ENCODE measurements around the gene BCR.

BCR gene

DNA sequence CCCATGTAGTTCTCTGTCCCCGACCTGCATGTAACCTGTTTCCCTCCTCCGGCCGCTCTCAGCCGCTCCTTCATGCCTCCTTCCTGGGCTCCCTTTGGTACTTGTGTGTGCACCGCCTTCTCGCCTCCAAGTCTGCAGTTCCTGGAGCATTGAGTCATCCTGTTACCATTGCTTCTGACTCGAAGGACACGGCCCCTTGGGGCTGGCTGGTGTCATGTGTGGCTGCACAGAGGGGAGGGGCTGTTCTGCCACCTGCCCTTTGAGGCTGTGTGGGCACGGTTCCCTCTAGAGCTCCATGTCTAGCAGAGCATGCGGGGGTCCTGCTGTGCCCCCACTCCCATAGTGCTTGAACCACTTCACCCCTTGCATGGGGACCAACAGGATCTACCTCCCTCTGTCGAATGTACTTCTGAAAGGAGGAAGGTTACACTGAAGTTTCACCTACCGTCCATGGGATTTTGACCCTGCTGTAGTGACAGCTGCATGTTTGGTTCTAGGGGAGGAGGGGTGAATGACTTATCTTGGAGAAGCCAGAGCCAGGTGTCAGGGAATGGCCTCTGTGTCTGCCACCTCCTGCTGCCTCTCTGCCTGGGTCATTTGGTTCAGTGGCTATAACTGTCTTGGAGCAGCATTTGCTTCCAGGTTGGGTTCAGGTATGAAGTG, 39.6 kb downstream of the BCR start:
- Histone ChIP-seq H3K27me3 (ENCODE audit: low read length) (no peaks in the 10 kb centered on the region), H3K36me3 (ENCODE audit: low read length) (no peaks in the 10 kb centered on the region), H4K20me1 (ENCODE audit: low read depth, low read length) (no peaks in the 10 kb centered on the region), H3K4me3 (ENCODE audit: insufficient read depth, low read length, poor library complexity, severe bottlenecking) (no peak overlapping the region), H3F3A (ENCODE audit: insufficient read depth) (no peaks in the 10 kb centered on the region), H2AFZ (ENCODE audit: low read depth, low read length, severe bottlenecking) (no peak overlapping the region), H3K79me2 (ENCODE audit: insufficient read depth, low read length) (no peaks in the 10 kb centered on the region), H3K9me3 (ENCODE audit: insufficient read depth, low read length) (no peaks in the 10 kb centered on the region), H3K4me2 (ENCODE audit: low read depth, low read length, poor library complexity, severe bottlenecking) (no peak overlapping the region), H3K27ac (ENCODE audit: low read depth, low read length) (no peak overlapping the region), H3K9ac (ENCODE audit: low read length) (no peak overlapping the region), H3K9me2 (replicated peaks; ENCODE audit: insufficient read depth, low read length) (no peaks in the 10 kb centered on the region)
- TF ChIP-seq EZH2phosphoT487 (conservative IDR thresholded peaks at IDR 0.05; ENCODE audit: low read length): no peak
- TF ChIP-seq, protein P1, sequence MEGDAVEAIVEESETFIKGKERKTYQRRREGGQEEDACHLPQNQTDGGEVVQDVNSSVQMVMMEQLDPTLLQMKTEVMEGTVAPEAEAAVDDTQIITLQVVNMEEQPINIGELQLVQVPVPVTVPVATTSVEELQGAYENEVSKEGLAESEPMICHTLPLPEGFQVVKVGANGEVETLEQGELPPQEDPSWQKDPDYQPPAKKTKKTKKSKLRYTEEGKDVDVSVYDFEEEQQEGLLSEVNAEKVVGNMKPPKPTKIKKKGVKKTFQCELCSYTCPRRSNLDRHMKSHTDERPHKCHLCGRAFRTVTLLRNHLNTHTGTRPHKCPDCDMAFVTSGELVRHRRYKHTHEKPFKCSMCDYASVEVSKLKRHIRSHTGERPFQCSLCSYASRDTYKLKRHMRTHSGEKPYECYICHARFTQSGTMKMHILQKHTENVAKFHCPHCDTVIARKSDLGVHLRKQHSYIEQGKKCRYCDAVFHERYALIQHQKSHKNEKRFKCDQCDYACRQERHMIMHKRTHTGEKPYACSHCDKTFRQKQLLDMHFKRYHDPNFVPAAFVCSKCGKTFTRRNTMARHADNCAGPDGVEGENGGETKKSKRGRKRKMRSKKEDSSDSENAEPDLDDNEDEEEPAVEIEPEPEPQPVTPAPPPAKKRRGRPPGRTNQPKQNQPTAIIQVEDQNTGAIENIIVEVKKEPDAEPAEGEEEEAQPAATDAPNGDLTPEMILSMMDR (IDR thresholded peaks at IDR 0.05; ENCODE audit: insufficient read depth, low read length, poor library complexity, severe bottlenecking): no peak

DNA sequence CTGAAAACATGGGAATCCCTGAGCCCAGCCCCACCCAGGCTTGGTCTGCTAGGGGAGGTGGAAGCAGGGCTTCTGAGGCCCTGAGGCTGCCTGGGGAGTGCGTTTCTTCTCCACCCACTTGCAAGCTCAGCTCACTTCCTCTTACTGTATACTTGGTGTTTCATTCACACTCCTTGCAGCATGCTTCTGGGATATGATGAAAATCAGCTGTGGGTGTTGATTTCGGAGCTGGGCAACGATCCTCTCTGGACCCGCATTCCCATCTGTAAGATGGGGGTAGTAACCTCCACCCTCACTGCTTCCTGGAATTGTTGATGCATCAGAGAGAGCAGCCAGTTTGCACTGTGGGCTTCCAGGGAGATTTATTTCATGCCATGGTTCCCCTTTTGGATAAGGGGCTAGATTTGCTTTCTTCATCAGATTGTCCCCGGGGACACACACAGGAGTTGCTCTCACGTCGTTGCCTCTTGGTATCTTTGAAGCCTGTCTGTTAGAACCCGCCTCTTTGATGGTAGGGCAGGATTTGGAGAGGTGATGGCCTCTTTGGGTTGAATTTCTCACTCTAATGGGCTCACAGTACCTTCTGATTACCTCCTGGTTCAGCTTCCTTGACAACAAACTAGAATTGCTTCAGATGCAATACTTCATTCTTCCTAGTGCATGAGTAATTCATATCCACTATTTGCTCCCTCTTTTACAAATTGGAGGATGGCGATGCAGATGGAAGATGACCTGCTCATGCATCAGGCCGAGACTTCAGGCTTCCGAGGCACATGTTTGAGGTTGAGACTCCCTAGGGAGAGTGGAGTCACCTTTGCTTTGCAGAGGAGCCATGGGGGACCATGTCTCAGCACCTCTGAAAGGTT, 40.4 kb downstream of the BCR start:
- no peak overlapping the region for H3K4me3 ChIP-seq (ENCODE audit: insufficient read depth, low read length, poor library complexity, severe bottlenecking)
- no peaks in the 10 kb centered on the region for H3F3A ChIP-seq (ENCODE audit: insufficient read depth)
- H3K36me3 ChIP-seq (ENCODE audit: low read length): no peaks in the 10 kb centered on the region
- no peaks in the 10 kb centered on the region for H4K20me1 ChIP-seq (ENCODE audit: low read depth, low read length)
- H3K27me3 ChIP-seq (ENCODE audit: low read length): no peaks in the 10 kb centered on the region
- no peaks in the 10 kb centered on the region for H3K79me2 ChIP-seq (ENCODE audit: insufficient read depth, low read length)
- no peak overlapping the region for H3K27ac ChIP-seq (ENCODE audit: low read depth, low read length)
- no peak overlapping the region for H2AFZ ChIP-seq (ENCODE audit: low read depth, low read length, severe bottlenecking)
- TF ChIP-seq, protein P1 (IDR thresholded peaks at IDR 0.05; ENCODE audit: insufficient read depth, low read length, poor library complexity, severe bottlenecking): no peak
- TF ChIP-seq EZH2phosphoT487 (conservative IDR thresholded peaks at IDR 0.05; ENCODE audit: low read length): no peak
- no peaks in the 10 kb centered on the region for H3K9me3 ChIP-seq (ENCODE audit: insufficient read depth, low read length)
- no peaks in the 10 kb centered on the region for H3K9me2 ChIP-seq (replicated peaks; ENCODE audit: insufficient read depth, low read length)
- no peak overlapping the region for H3K9ac ChIP-seq (ENCODE audit: low read length)
- no peak overlapping the region for H3K4me2 ChIP-seq (ENCODE audit: low read depth, low read length, poor library complexity, severe bottlenecking)

DNA sequence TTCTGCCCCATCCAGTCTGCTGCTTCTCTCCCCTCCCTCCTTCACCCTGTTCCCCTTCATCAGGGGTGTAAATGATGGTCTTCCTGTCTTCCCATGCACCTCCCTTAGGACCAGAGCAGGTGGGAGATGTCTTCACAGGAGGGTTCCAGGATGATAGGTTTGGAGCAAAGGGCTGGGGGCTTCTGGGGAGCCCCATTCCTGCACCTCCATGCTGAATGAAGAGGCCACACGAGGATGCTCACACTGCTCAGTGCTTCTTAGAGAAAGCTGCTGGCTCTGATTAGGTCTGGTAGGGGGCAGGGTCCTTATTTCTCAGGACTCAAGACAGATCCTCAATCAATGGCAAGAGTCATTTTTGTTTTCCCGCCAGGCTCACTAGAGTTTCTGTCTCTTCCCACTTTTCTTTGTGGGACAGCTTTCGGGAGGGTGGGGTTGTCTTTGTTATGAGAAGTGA, 41.1 kb downstream of the BCR start:
- Histone ChIP-seq H4K20me1 (ENCODE audit: low read depth, low read length) (no peaks in the 10 kb centered on the region), H3K9me3 (ENCODE audit: insufficient read depth, low read length) (no peaks in the 10 kb centered on the region), H3K27ac (ENCODE audit: low read depth, low read length) (no peak overlapping the region), H3K4me3 (ENCODE audit: insufficient read depth, low read length, poor library complexity, severe bottlenecking) (no peak overlapping the region), H3K27me3 (ENCODE audit: low read length) (no peaks in the 10 kb centered on the region), H3K36me3 (ENCODE audit: low read length) (no peaks in the 10 kb centered on the region), H3F3A (ENCODE audit: insufficient read depth) (no peaks in the 10 kb centered on the region), H3K9me2 (replicated peaks; ENCODE audit: insufficient read depth, low read length) (no peaks in the 10 kb centered on the region), H3K9ac (ENCODE audit: low read length) (no peak overlapping the region), H3K79me2 (ENCODE audit: insufficient read depth, low read length) (no peaks in the 10 kb centered on the region), H2AFZ (ENCODE audit: low read depth, low read length, severe bottlenecking) (no peak overlapping the region), H3K4me2 (ENCODE audit: low read depth, low read length, poor library complexity, severe bottlenecking) (no peak overlapping the region)
- no peak for TF ChIP-seq EZH2phosphoT487 (conservative IDR thresholded peaks at IDR 0.05; ENCODE audit: low read length)
- TF ChIP-seq, protein P1 (IDR thresholded peaks at IDR 0.05; ENCODE audit: insufficient read depth, low read length, poor library complexity, severe bottlenecking): no peak
